HepG2 (cell line): ENCODE data around the gene TBC1D4. TPM values are rescaled to one million over a fixed set of nuclear protein-coding genes. Genes with fewer than 3 reads are reported as not detected.

ENCODE experiments used
- ARID3A ChIP-seq: IDR thresholded peaks from 2 replicates; pipeline ENCODE4 v1.6.1; 2012; ENCODE audit warnings: low read depth, low read length, improper control_type of control experiment
- CREM ChIP-seq, 2 experiments: sonication (generic) in 1 of 2; formaldehyde crosslinking in 1 of 2; IDR thresholded peaks; 2 replicates each; pipeline versions ENCODE4 v1.4.0 to v1.6.1; 2016 to 2020; ENCODE audit warnings: antibody characterized with exemption in 1 of 2, mild to moderate bottlenecking in 1 of 2, missing genetic modification reagents in 1 of 2
- DBP ChIP-seq: sonication (generic); formaldehyde crosslinking; IDR thresholded peaks from 2 replicates; pipeline ENCODE4 v1.4.0; 2020; ENCODE audit warnings: missing genetic modification reagents; ENCODE audit errors: not compliant biosample characterization
- EEA1 ChIP-seq: sonication (generic); formaldehyde crosslinking; IDR thresholded peaks from 2 replicates; pipeline ENCODE4 v1.5.1; 2020; ENCODE audit warnings: mild to moderate bottlenecking, missing genetic modification reagents, borderline replicate concordance
- ETV5 ChIP-seq: IDR thresholded peaks from 2 replicates; pipeline ENCODE4 v1.6.1; 2018; ENCODE audit warnings: missing biosample characterization, missing genetic modification reagents, inconsistent platforms, borderline replicate concordance
- FOXA3 ChIP-seq: IDR thresholded peaks from 2 replicates; pipeline ENCODE4 v1.6.1; 2016; ENCODE audit warnings: missing genetic modification reagents, missing compliant biosample characterization
- GATAD2A ChIP-seq: IDR thresholded peaks from 2 replicates; pipeline ENCODE4 v1.6.1; 2016
- HNF4A ChIP-seq: sonication (generic); formaldehyde crosslinking; IDR thresholded peaks from 2 replicates; pipeline ENCODE4 v1.4.0; 2020; ENCODE audit warnings: missing genetic modification reagents
- HOXA3 ChIP-seq: sonication (generic); formaldehyde crosslinking; IDR thresholded peaks from 2 replicates; pipeline ENCODE4 v1.5.0; 2020; ENCODE audit warnings: missing genetic modification reagents
- IRF2 ChIP-seq: IDR thresholded peaks from 2 replicates; pipeline ENCODE4 v1.6.1; 2018; ENCODE audit warnings: missing genetic modification reagents, missing compliant biosample characterization
- MED1 ChIP-seq: sonication (generic); formaldehyde crosslinking; IDR thresholded peaks from 2 replicates; pipeline ENCODE4 v1.4.0; 2020; ENCODE audit warnings: missing genetic modification reagents
- MIXL1 ChIP-seq: IDR thresholded peaks from 2 replicates; pipeline ENCODE4 v1.6.1; 2016
- NCOA2 ChIP-seq: sonication (generic); formaldehyde crosslinking; IDR thresholded peaks from 2 replicates; pipeline ENCODE4 v1.8.0; 2022; ENCODE audit warnings: inconsistent platforms
- NFE2L1 ChIP-seq: sonication (generic); formaldehyde crosslinking; IDR thresholded peaks from 2 replicates; pipeline ENCODE4 v1.4.0; 2020; ENCODE audit warnings: missing genetic modification reagents, mild to moderate bottlenecking, borderline replicate concordance
- NFIC ChIP-seq: IDR thresholded peaks from 2 replicates; pipeline ENCODE4 v1.6.1; 2012; ENCODE audit warnings: mild to moderate bottlenecking, low read length, inconsistent platforms
- TBX2 ChIP-seq: sonication (generic); formaldehyde crosslinking; IDR thresholded peaks from 2 replicates; pipeline ENCODE4 v1.5.0; 2020; ENCODE audit warnings: missing genetic modification reagents, mild to moderate bottlenecking, borderline replicate concordance
- TGIF2 ChIP-seq: IDR thresholded peaks from 2 replicates; pipeline ENCODE4 v1.6.1; 2016; ENCODE audit warnings: control low read depth, missing compliant biosample characterization
- ZMAT3 ChIP-seq: sonication (generic); formaldehyde crosslinking; conservative IDR thresholded peaks from 2 replicates; pipeline ENCODE4 v1.7.0; 2021; ENCODE audit warnings: missing genetic modification reagents
- ZNF609 ChIP-seq: sonication (generic); formaldehyde crosslinking; IDR thresholded peaks from 2 replicates; pipeline ENCODE4 v1.4.0; 2020; ENCODE audit warnings: mild to moderate bottlenecking, missing genetic modification reagents, borderline replicate concordance
- polyA plus RNA-seq, 8 experiments: library from polyadenylated mRNA; depleted of rRNA in 3 of 8; stranded (reverse) in 7 of 8; unstranded in 1 of 8; fragments of >200 nt; fragmentation: Illumina TruSeq in 4 of 8; extraction: Trizol in 4 of 8; gene quantifications; 2 replicates each; pipeline versions ENCODE4 v1.2.1 to v1.2.3, GENCODE V29; 2011 to 2016; ENCODE audit warnings: low read depth in 4 of 8, missing spikeins in 1 of 8, mixed read lengths in 1 of 8; ENCODE audit not compliant: insufficient read depth in 1 of 8
- total RNA-seq, 5 experiments: library from RNA; depleted of rRNA; stranded (reverse); fragments of >200 nt; fragmentation: Illumina TruSeq; extraction: Trizol; gene quantifications; 2 replicates each; pipeline ENCODE4 v1.2.3, GENCODE V29; 2016; ENCODE audit warnings: low read depth in 1 of 5
- TF ChIP-seq, protein P1 (sequence below): sonication (generic); formaldehyde crosslinking; IDR thresholded peaks from 2 replicates; pipeline ENCODE4 v1.4.0; 2020; ENCODE audit warnings: missing genetic modification reagents
- TF ChIP-seq, protein P2 (sequence below): sonication (generic); formaldehyde crosslinking; conservative IDR thresholded peaks from 2 replicates; pipeline ENCODE4 v1.4.0; 2020; ENCODE audit warnings: missing genetic modification reagents

Gene TBC1D4
- total and polyA plus RNA-seq, 2 of the 13 experiments (the other 11 are each of a cell fraction or from before 2014, with no cell fraction given), result 35.9 to 64.4 TPM

DNA sequence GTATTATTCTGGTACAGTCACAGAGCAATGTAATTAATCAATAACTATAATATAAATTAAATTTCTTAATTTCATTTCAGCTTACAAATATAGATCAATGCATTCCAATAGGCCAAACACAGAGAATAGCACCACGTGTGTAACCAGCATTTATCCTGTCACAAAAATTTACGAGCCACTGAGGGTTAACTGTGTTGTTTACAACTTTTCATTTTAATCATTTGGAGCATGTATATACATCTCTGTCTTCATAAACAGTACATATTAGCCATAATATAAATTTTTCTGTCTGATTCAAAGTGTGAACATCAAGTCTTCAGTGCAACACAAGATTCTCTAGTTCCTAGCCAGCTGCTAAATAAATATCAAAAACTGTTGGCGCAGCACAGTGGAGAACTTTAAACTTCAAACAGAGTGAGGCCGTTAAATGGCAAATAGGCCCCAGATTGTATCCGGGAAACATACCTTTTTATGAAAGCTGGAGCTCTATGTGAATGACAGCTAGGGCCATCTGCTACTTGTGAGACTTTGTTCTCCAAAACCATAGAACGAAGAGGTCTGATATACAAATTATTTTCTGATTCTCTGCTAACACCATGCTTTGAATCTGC is 105.1 kb downstream of the TBC1D4 start (continued):
- TF ChIP-seq, protein P1, sequence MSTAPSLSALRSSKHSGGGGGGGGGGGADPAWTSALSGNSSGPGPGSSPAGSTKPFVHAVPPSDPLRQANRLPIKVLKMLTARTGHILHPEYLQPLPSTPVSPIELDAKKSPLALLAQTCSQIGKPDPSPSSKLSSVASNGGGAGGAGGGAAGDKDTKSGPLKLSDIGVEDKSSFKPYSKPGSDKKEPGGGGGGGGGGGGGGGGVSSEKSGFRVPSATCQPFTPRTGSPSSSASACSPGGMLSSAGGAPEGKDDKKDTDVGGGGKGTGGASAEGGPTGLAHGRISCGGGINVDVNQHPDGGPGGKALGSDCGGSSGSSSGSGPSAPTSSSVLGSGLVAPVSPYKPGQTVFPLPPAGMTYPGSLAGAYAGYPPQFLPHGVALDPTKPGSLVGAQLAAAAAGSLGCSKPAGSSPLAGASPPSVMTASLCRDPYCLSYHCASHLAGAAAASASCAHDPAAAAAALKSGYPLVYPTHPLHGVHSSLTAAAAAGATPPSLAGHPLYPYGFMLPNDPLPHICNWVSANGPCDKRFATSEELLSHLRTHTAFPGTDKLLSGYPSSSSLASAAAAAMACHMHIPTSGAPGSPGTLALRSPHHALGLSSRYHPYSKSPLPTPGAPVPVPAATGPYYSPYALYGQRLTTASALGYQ (CRISPR knock-in tag), result peak; percentile 84
- TF ChIP-seq IRF2 (CRISPR knock-in tag), result peak; percentile 46; the same call in 1 of the 2 replicates
- peak; percentile 76 for TF ChIP-seq MED1 (CRISPR knock-in tag)
- peak; percentile 44; the same call in 1 of the 2 replicates for TF ChIP-seq ZNF609 (CRISPR knock-in tag)
- no peak for TF ChIP-seq DBP (CRISPR knock-in tag)
- peak; percentile 82; the same call in 1 of the 2 replicates for TF ChIP-seq MIXL1
- peak; percentile 54; the same call in 1 of the 2 replicates for TF ChIP-seq TGIF2 (CRISPR knock-in tag)
- peak; percentile 55 for TF ChIP-seq CREM (IDR thresholded peaks at IDR 0.05)
- TF ChIP-seq CREM (CRISPR knock-in tag; IDR thresholded peaks at IDR 0.05), result no peak
- peak; percentile 78 for TF ChIP-seq NFIC
- peak; percentile 75 for TF ChIP-seq NCOA2
- peak; percentile 59 for TF ChIP-seq FOXA3 (CRISPR knock-in tag)
- peak; percentile 88 for TF ChIP-seq GATAD2A
- peak; percentile 82 for TF ChIP-seq HNF4A (CRISPR knock-in tag)
- TF ChIP-seq, protein P2, sequence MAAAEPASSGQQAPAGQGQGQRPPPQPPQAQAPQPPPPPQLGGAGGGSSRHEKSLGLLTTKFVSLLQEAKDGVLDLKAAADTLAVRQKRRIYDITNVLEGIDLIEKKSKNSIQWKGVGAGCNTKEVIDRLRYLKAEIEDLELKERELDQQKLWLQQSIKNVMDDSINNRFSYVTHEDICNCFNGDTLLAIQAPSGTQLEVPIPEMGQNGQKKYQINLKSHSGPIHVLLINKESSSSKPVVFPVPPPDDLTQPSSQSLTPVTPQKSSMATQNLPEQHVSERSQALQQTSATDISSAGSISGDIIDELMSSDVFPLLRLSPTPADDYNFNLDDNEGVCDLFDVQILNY (CRISPR knock-in tag), result no peak
- TF ChIP-seq ARID3A, result peak; percentile 65; the same call in 1 of the 2 replicates
- no peak for TF ChIP-seq EEA1 (CRISPR knock-in tag)
- no peak for TF ChIP-seq ZMAT3 (CRISPR knock-in tag)
- TF ChIP-seq NFE2L1, result no peak
- TF ChIP-seq TBX2 (CRISPR knock-in tag), result peak; percentile 44; the same call in 1 of the 2 replicates
- TF ChIP-seq ETV5 (CRISPR knock-in tag), result peak; percentile 58; the same call in 1 of the 2 replicates
- TF ChIP-seq HOXA3 (CRISPR knock-in tag), result peak; percentile 55; the same call in 1 of the 2 replicates
